Heart left ventricle (tissue), 13 donors: ENCODE data around the gene UCN3.

Source experiments
- POLR2A ChIP-seq, 2 donors: fragments of 450-650 bp; IDR thresholded peaks; one replicate each; pipeline ENCODE4 v1.6.1; 2017; ENCODE audit warnings: antibody characterized with exemption in 2 of 2, mild to moderate bottlenecking in 2 of 2, moderate library complexity in 2 of 2
- TF ChIP-seq, protein P1 (sequence below), 12 donors: fragments of 200-600 bp; sonication (generic) in 4 of 12; IDR thresholded peaks; one replicate each; pipeline versions ENCODE4 v1.5.0 to v1.8.0; 2018 to 2022; ENCODE audit warnings: antibody characterized with exemption in 12 of 12, mild to moderate bottlenecking in 5 of 12
- donor health status: ischemic (EF 13 %, LVEDD 7.1; RV severe dilation, severe dysfunction).
- donor health status: DM: no; HTN: yes; CAD: no.
- donor health status: DM: no; HTN: no; CAD: no.
- donor health status: ischemic (EF 25% LVEDD 6.9; RV normal size, moderate dysfunction).
- donor health status: ischemic (EF 25% LVEDD 5.7; RV mildly dilated, moderate dysfunction).
- donor health status: ischemic (EF 35%, LVEDD 5.7; RV mildly dilated, moderate dysfunction).
- donor health status: nonischemic (EF 11% LVEDD 7.7; RV severe dilation, severe dysfunction).
- donor health status: DM: yes; HTN: yes; CAD: no.
- donor health status: PGD.
- donor health status: ischemic (EF 29% LVEDD 5.4; RV normal size, mild dysfunction).
- donor health status: nonischemic (EF 23%, LVEDD 6.1; RV moderate dilation, normal function).

DNA sequence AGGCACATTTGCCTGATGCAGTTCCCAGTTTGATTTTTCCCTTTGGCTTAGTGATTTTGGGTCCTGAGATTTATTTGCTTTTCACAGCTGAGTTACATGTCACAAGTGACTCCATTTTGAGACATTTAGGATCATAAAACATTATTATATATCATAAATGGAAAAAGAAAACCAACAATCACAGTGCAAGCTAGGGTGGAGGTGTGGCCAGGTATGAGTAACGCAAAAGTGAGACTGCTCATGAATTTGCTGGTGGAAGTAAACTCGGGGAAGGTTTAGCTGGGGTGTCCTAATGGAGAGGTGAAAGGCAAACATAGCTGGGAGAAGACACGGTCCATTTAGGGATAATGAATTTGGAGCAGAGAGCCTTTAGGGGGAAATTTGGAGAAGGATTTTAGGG, 21.7 kb upstream of the UCN3 start:
- TF ChIP-seq, protein P1, sequence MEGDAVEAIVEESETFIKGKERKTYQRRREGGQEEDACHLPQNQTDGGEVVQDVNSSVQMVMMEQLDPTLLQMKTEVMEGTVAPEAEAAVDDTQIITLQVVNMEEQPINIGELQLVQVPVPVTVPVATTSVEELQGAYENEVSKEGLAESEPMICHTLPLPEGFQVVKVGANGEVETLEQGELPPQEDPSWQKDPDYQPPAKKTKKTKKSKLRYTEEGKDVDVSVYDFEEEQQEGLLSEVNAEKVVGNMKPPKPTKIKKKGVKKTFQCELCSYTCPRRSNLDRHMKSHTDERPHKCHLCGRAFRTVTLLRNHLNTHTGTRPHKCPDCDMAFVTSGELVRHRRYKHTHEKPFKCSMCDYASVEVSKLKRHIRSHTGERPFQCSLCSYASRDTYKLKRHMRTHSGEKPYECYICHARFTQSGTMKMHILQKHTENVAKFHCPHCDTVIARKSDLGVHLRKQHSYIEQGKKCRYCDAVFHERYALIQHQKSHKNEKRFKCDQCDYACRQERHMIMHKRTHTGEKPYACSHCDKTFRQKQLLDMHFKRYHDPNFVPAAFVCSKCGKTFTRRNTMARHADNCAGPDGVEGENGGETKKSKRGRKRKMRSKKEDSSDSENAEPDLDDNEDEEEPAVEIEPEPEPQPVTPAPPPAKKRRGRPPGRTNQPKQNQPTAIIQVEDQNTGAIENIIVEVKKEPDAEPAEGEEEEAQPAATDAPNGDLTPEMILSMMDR (IDR thresholded peaks at IDR 0.05), result no peak
- TF ChIP-seq POLR2A (IDR thresholded peaks at IDR 0.05), result no peak
